Adrenal gland (tissue), 12 donors: ENCODE measurements around the gene TM9SF1. TPM values are rescaled to one million over a fixed set of nuclear protein-coding genes. Genes with fewer than 3 reads are reported as not detected.
A peak's percentile ranks its signal among the peaks of the same experiment; 100 is the strongest.

Source experiments
- DNase-seq, 7 donors: peaks; one replicate each; pipeline ENCODE4 v3.0.0-alpha.2; 2019 to 2020
- H3K27ac ChIP-seq, 5 donors: fragments of 200-600 bp; sonication (generic) in 4 of 5; 1 replicate in 3 of 5; 2 replicates in 2 of 5; pipeline versions ENCODE4 v1.5.1 to v1.8.0; 2016 to 2020; ENCODE audit warnings: mild to moderate bottlenecking in 1 of 5
- H3K27me3 ChIP-seq: fragments of 200-600 bp; 2 replicates; pipeline ENCODE4 v1.8.0; 2021
- H3K36me3 ChIP-seq, 2 donors: fragments of 200-600 bp; replicated peaks in 1 of 2; 1 replicate in 1 of 2; 2 replicates in 1 of 2; pipeline versions ENCODE4 v1.5.1 to v1.8.0; 2018 to 2022
- H3K4me1 ChIP-seq, 2 donors: fragments of 200-600 bp; replicated peaks in 1 of 2; 1 replicate in 1 of 2; 2 replicates in 1 of 2; pipeline versions ENCODE4 v1.5.1 to v1.8.0; 2018 to 2021
- H3K4me3 ChIP-seq, 4 donors: fragments of 200-600 bp; sonication (generic) in 3 of 4; one replicate each; pipeline ENCODE4 v1.5.1; 2016 to 2018
- H3K9me3 ChIP-seq, 3 donors: fragments of 200-600 bp; sonication (generic) in 1 of 3; replicated peaks in 1 of 3; 1 replicate in 2 of 3; 2 replicates in 1 of 3; pipeline versions ENCODE4 v1.5.1 to v1.8.0; 2016 to 2021
- POLR2A ChIP-seq, 2 donors: fragments of 450-650 bp; IDR thresholded peaks; one replicate each; pipeline ENCODE4 v1.6.1; 2017; ENCODE audit warnings: antibody characterized with exemption in 2 of 2, mild to moderate bottlenecking in 2 of 2, moderate library complexity in 1 of 2
- WGBS, 4 donors: extraction: QIAGEN DNeasy Blood & Tissue Kit in 2 of 4; methylation state at CpG; one replicate each; pipeline versions ENCODE4 v1.1.5 to v1.1.7; 2013 to 2017; 5-methylcytosine and 5-hydroxymethylcytosine counted together
- intact Hi-C, 2 donors: fragments of 100-400 bp; cut with DNase I; formaldehyde crosslinking; loops; one replicate each; pipeline versions ENCODE4 v1.14.1 to v1.15.0; 2022 to 2023
- polyA plus RNA-seq, 3 donors: library from polyadenylated mRNA; stranded (reverse); fragments of 200-250 nt in 2 of 3; fragments of 350-450 nt in 1 of 3; fragmentation: Illumina TruSeq in 1 of 3; extraction: RNeasy Lipid Tissue Mini Kit (QIAGEN cat#74804) in 1 of 3; gene quantifications; one replicate each; pipeline ENCODE4 v1.2.3, GENCODE V29; 2013 to 2014
- total RNA-seq, 9 donors: library from RNA; depleted of rRNA in 4 of 9; stranded (reverse); fragments of >200 nt in 4 of 9; fragments of 120-200 nt in 1 of 9; fragmentation: NEBNext Ultra II Directional in 1 of 9; extraction: Animal tissue kit (Norgen Biotek cat#: 25700) in 1 of 9; gene quantifications; one replicate each; pipeline versions ENCODE4 v1.1.0 to v1.2.4, GENCODE V29; 2013 to 2023
- TF ChIP-seq, protein P1 (sequence below), 6 experiments: fragments of 450-650 bp in 4 of 6; fragments of 200-600 bp in 2 of 6; sonication (generic) in 1 of 6; IDR thresholded peaks; 1 replicate in 5 of 6; 2 replicates in 1 of 6; pipeline versions ENCODE4 v1.5.1 to v1.8.0; 2016 to 2021; ENCODE audit warnings: antibody characterized with exemption in 6 of 6, mild to moderate bottlenecking in 2 of 6, moderate library complexity in 1 of 6
- donor health status: healthy with polysubstance abuse.
- donor health status: Bipolar disorder and iron deficiency.
- donor health status: DM: yes; HTN: yes; CAD: no.
- donor health status: DM: no; HTN: no; CAD: no.
- donor health status: DM: no; HTN: no; CAD: no.
- donor health status: DM: yes; HTN: yes; CAD: no.

TM9SF1 gene
- total and polyA plus RNA-seq, 12 donors = 43.7 to 123 (median 86.6) TPM

DNA sequence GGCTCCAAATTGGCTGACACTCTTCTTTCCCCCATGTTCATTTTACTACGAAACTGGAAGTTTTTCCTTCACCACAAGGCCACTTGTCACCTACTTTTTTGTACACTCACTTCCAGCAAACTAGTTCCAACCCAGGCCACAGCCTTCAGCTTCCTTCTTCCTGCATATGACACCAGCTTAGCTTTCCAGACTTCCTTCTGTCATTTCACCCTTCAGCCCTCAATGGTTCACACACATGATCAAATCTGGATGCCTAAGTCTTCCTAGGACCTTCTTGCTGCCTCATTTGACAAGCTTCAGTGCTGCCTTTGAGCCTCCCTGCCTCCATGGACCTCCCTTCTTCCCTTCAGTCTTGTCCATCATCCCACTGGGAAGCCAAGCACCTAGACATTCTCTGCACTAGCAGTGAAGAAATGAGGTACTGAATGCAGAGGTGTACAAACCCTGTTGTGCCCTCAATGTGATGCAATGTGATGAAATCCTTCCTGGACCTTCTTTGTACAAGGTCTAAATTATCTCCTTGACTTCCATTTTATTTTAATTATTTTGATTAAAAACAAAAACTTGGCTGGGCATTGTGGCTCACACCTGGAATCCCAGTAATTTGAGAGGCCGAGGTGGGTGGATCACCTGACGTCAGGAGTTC is 27.6 kb downstream of the TM9SF1 start:
- Histone ChIP-seq H3K4me3 (no peak overlapping the region), H3K4me1 (peaks cover 0 to 17% of the 10 kb centered on the region in 2 donors), H3K9me3 (no peaks in the 10 kb centered on the region), H3K36me3 (peaks cover 0 to 54% of the 10 kb centered on the region in 2 donors), H3K27me3 (no peaks in the 10 kb centered on the region), H3K27ac (no peak overlapping the region)
- intact Hi-C loops = no loop called here
- no peak for TF ChIP-seq POLR2A (IDR thresholded peaks at IDR 0.05)
- TF ChIP-seq, protein P1, sequence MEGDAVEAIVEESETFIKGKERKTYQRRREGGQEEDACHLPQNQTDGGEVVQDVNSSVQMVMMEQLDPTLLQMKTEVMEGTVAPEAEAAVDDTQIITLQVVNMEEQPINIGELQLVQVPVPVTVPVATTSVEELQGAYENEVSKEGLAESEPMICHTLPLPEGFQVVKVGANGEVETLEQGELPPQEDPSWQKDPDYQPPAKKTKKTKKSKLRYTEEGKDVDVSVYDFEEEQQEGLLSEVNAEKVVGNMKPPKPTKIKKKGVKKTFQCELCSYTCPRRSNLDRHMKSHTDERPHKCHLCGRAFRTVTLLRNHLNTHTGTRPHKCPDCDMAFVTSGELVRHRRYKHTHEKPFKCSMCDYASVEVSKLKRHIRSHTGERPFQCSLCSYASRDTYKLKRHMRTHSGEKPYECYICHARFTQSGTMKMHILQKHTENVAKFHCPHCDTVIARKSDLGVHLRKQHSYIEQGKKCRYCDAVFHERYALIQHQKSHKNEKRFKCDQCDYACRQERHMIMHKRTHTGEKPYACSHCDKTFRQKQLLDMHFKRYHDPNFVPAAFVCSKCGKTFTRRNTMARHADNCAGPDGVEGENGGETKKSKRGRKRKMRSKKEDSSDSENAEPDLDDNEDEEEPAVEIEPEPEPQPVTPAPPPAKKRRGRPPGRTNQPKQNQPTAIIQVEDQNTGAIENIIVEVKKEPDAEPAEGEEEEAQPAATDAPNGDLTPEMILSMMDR (IDR thresholded peaks at IDR 0.05) = no peak
- 71 to 82% (median 81%) methylated on average over 3 of the region's 3 CpGs for WGBS, 4 donors
- no peak for DNase-seq

DNA sequence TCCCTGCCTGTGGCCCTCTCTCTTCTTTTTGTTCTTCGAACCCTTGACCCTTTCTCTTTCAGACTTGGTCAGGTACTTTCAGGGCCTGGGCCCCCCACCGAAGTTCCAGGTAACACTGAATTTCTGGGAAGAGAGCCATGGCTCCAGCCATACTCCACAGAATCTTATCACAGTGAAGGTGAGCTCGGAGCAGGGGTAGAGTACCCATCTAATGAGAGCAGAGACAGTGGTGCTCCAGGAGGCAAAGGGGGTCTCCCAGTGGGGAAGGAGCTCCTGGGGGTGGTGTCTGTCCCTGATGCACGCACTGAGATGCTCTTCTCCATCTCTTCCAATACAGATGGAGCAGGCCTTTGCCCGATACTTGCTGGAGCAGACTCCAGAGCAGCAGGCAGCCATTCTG is 29.5 kb downstream of the TM9SF1 start:
- H3K9me3 ChIP-seq = no peaks in the 10 kb centered on the region
- peaks cover 9 to 22% of the 10 kb centered on the region in 2 donors for H3K4me1 ChIP-seq
- no peak overlapping the region for H3K27ac ChIP-seq
- WGBS, 4 donors = 86 to 92% (median 87%) methylated on average over 5 of the region's 5 CpGs
- peaks cover 0 to 56% of the 10 kb centered on the region in 2 donors for H3K36me3 ChIP-seq
- DNase-seq = no peak
- no peaks in the 10 kb centered on the region for H3K27me3 ChIP-seq
- intact Hi-C loops = no loop called here
- H3K4me3 ChIP-seq = no peak overlapping the region
- TF ChIP-seq, protein P1 (IDR thresholded peaks at IDR 0.05) = no peak
- no peak for TF ChIP-seq POLR2A (IDR thresholded peaks at IDR 0.05)

DNA sequence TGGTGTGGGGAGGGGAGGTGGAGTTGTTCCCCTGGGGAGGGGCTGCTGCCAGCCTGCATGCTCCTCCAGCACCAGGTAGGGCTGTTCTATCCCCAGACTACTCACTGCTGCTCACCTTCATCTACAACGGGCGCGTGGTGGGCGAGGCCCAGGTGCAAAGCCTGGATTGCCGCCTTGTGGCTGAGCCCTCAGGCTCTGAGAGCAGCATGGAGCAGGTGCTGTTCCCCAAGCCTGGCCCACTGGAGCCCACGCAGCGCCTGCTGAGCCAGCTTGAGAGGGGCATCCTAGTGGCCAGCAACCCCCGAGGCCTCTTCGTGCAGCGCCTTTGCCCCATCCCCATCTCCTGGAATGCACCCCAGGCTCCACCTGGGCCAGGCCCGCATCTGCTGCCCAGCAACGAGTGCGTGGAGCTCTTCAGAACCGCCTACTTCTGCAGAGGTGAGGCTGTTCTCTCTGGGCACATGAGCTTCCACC is 30.7 kb downstream of the TM9SF1 start:
- Histone ChIP-seq H3K27me3 (no peaks in the 10 kb centered on the region), H3K36me3 (peaks cover 0 to 67% of the 10 kb centered on the region in 2 donors), H3K27ac (no peak overlapping the region), H3K9me3 (no peaks in the 10 kb centered on the region), H3K4me3 (no peak overlapping the region), H3K4me1 (peaks cover 9 to 26% of the 10 kb centered on the region in 2 donors)
- no peak for DNase-seq
- intact Hi-C loops = no loop called here
- WGBS, 4 donors = 83 to 95% (median 91%) methylated on average over 6 to 14 of the region's 14 CpGs
- TF ChIP-seq, protein P1 (IDR thresholded peaks at IDR 0.05) = no peak
- no peak for TF ChIP-seq POLR2A (IDR thresholded peaks at IDR 0.05)

DNA sequence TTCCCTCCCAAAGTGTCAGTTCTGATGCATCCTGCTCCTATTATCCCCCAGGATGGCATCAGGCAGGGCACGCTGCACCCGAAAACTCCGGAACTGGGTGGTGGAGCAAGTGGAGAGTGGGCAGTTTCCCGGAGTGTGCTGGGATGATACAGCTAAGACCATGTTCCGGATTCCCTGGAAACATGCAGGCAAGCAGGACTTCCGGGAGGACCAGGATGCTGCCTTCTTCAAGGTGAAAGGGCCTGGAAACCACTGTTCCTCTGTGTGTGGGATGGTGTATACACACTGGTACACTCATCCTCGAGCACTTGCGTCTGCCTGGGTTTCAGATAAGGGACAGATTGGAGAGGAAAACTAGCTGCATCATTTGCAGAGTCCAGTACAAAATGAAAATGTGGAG is 33.1 kb downstream of the TM9SF1 start:
- H3K36me3 ChIP-seq = peaks cover 0 to 73% of the 10 kb centered on the region in 2 donors

More for the DNA sequence above, 33.1 kb downstream of the TM9SF1 start:
- TF ChIP-seq, protein P1 (IDR thresholded peaks at IDR 0.05) = no peak
- no peak for TF ChIP-seq POLR2A (IDR thresholded peaks at IDR 0.05)
- Histone ChIP-seq H3K4me3 (peak overlapping the region; percentile 47 to 74 (median 60)), H3K27me3 (no peaks in the 10 kb centered on the region), H3K9me3 (no peaks in the 10 kb centered on the region), H3K4me1 (peaks cover 9 to 28% of the 10 kb centered on the region in 2 donors), H3K27ac (peak overlapping the region; percentile 67 to 95 (median 86))
- 6 to 34% (median 30%) methylated on average over 6 to 8 of the region's 8 CpGs for WGBS, 4 donors
- peak in 4 of 7 donors; percentile 44 to 67 (median 52) for DNase-seq
- intact Hi-C loops = no loop called here
